GM19240 (cell line): ENCODE data around the gene PRCP.

ENCODE experiments used
- DNase-seq: peaks from one replicate; pipeline ENCODE4 v3.0.0; 2011; ENCODE audit warnings: low spot score; ENCODE audit not compliant: insufficient read length

Gene PRCP

GRCh38 chr11:82787981-82788380 is 112.2 kb downstream of the PRCP start:
- no peak for DNase-seq

GRCh38 chr11:82786836-82787235 is 113.4 kb downstream of the PRCP start:
- no peak for DNase-seq

- DNase-seq = no peak
These were observed 114.2 kb downstream of the PRCP start for GRCh38 chr11:82786001-82786400.

GRCh38 chr11:82782825-82783374 is 117.3 kb downstream of the PRCP start:
- no peak for DNase-seq

- DNase-seq = no peak
These were observed 121.5 kb downstream of the PRCP start for GRCh38 chr11:82778776-82779175.

- DNase-seq = no peak
These were observed 123.9 kb downstream of the PRCP start for GRCh38 chr11:82776377-82776776.

- DNase-seq = peak; percentile 41
These were observed 124.4 kb downstream of the PRCP start for GRCh38 chr11:82775736-82776346.

- no peak for DNase-seq
These were observed 125.0 kb downstream of the PRCP start for GRCh38 chr11:82775218-82775617.
